GM18505 (cell line): ENCODE results near the gene PRDM2.

Experiments used
- ATAC-seq: cut with Tn5 transposase; IDR thresholded peaks from one replicate; pipeline ENCODE4 v1.9.1; 2021; ENCODE audit not compliant: unreplicated experiment
- POLR2A ChIP-seq: IDR thresholded peaks from 4 replicates; pipeline ENCODE4 v1.6.1; 2011; ENCODE audit warnings: borderline replicate concordance; ENCODE audit not compliant: insufficient read depth, insufficient read length; ENCODE audit errors: extremely low read depth

Gene PRDM2

GRCh38 chr1:13790290-13791030, 90.5 kb downstream of the PRDM2 start:
- ATAC-seq = no peak
- peak; percentile 41 for TF ChIP-seq POLR2A

GRCh38 chr1:13792419-13792818, 92.4 kb downstream of the PRDM2 start:
- no peak for TF ChIP-seq POLR2A
- no peak for ATAC-seq

GRCh38 chr1:13793088-13793730, 93.2 kb downstream of the PRDM2 start:
- ATAC-seq = no peak
- no peak for TF ChIP-seq POLR2A

DNA sequence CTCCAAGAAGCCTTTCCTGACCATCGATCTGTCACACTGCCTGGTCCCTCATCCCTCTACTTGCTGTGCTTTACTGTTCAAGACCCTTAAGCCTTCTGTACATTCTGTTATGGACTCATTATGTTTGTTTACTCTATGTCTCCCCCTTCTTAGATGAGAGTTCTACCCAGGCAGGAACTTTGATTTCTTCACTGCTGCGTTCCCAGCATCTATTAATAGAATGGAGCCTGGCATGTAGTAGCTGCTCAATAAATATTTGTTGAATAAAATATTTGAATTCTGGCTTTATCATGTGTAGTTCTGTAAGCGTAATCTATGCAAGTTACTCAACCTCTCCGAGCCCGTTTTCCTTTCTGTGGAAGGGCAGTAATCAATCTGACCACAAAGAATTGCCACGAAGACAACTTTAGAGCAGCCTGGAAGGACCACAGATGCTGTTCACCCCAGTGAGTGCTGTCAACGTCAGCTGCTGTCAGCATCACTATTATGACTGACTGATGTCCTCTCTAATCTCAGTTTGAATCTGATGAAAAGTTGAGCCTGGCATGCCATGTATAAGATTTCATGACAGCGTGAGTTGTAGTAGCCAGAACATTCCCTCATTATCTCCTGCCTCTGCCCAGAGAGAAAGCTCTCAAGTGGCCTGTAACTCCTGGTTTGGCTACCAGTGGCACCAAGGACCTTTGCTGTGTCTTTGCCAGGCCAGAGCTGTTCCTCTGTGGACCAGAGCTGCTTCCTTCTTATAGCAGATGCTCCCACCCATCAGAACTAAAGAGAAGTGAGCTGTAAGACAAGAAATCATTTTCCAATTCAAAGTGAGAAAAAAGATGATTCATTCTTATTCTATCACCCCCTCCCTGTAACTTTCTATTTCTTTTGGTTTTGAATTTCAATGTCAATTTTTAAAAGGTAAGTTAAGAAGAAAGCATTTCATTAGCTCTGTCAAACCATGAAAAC, 94.5 kb downstream of the PRDM2 start:
- TF ChIP-seq POLR2A = peak; percentile 37
- ATAC-seq = no peak

DNA sequence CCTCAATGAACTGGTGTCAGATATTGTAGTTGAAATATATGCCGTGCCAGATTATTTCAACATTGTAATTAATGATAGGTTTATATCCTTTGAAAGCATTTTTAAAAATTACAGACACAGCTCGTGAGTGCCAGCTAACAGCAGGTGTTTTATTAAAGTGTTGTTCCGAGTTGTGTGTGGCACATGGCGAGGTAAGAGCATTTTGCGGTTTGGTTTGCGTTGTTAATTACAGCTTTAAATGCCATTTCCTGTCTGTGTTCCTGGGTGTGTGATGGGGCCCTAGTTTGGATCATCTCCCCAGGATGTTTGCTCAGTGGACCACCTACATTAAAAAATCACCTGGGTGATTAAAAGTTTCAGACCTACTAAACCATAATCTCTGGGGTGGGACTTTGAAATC, 97.4 kb downstream of the PRDM2 start:
- TF ChIP-seq POLR2A = no peak
- ATAC-seq = no peak

DNA sequence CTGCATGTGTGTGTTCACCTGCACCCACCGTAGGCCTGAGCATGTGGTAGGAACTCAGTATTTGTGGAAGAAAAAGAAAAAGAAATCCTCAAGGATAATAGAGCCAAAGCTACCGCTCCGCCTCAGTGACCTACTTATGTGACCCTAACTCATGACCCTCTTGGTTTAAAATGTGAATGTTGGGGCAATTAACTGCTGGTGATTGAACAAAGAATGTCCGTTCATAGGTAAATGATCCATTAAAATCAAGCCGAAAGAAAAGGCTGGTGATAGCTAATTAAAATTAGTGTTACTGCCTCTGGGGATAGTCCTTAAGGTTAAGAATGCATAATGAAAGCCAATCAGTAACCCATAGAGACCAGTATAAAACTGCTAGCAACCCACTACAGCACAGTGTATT, 98.1 kb downstream of the PRDM2 start:
- TF ChIP-seq POLR2A = no peak
- ATAC-seq = no peak

DNA sequence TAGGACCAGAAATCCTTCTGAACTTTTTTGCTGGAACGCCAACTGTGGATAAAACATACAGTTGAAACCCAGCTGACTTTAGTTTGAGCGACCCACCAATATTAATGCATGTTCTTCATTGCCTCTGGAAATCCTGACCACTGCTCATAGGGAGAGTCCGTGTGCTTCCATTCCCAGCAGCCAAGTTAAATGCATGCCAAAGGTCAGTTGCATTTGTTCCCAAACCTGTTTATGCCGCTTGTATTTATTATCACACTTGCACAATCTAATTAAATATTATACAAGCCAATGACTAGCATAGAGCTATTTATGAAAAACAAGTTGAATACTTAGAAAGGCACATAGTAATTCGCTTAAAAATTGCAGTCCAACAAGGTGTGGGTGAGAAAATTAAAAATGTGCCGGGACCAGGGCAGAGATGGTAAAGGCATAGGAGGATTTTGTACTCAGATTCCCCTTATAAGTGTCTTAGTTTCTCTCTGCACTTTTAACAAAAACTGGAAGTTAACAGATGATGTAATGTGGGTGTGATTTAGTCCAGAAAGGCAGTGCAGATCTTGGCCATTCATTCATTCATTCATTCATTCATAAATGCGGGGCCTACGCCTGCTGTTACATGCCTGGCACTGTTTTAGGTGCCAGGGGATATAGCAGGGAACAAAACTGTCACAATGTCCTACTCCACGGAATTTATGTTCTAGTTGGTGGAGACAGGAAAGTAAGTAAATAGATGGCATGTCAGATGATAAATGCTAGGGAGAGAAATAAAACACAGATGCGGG, 99.7 kb downstream of the PRDM2 start:
- no peak for ATAC-seq
- TF ChIP-seq POLR2A = no peak

DNA sequence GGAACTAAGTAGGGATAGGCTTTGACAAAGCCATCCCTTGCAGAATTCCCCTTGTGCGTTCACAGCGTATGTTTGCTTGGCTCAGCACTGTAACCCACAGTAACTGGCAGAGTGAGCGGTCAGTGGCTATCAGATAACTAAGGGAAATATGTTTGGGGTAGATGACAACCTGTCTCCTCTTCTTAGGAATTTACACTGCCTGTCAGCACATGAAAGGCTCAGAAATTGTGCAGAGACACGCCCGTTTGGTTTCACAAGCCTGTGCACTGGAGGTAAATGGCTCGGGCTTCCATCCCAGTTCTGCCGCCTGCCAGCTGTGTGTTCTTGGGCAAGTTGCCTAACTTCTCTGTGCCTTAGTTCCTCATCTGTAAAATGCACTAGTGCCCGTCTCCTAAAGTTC, 101.2 kb downstream of the PRDM2 start:
- no peak for TF ChIP-seq POLR2A
- ATAC-seq = no peak

- TF ChIP-seq POLR2A = no peak
Observed at GRCh38 chr1:13801655-13802486, 101.9 kb downstream of the PRDM2 start.

DNA sequence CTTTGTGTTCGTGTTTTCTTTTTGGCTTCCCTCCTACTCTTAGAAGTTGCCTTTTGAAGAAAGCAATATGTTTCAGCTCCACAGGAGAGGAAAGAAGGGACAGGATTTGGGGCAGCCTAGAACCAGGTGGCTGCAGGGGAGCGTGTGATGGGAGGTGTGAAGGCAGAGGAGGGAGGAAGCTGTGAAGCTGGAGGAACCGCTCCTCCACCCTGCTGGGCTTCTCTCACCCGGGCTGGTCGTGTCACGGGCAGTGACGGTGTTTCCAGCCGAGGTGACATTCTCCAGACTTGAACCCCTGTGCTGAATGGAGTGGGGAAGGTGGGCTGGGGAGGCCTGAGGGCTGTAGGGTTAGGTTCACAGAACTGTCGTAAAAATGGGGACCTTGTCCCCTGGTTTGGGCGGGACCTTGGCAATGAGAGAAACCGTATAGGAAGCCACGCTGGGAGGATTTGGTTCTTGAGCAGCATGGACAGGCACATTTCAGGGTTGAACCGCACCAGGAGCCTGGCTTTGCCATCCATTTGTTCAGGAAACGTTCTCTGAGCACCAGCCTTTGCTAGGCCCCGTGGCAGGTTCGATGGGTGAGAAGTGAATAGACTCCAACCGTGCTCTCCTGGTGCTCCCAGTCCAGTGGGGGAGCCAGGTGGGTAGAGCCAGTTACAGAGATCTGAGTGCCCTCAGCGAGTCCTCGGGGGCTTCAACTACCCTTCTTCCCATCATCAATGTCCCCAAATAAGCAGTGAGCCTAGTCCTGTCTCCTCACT, 103.0 kb downstream of the PRDM2 start:
- no peak for TF ChIP-seq POLR2A
- no peak for ATAC-seq

More at GRCh38 chr1:13801655-13802486, 101.9 kb downstream of the PRDM2 start:
- no peak for ATAC-seq

DNA sequence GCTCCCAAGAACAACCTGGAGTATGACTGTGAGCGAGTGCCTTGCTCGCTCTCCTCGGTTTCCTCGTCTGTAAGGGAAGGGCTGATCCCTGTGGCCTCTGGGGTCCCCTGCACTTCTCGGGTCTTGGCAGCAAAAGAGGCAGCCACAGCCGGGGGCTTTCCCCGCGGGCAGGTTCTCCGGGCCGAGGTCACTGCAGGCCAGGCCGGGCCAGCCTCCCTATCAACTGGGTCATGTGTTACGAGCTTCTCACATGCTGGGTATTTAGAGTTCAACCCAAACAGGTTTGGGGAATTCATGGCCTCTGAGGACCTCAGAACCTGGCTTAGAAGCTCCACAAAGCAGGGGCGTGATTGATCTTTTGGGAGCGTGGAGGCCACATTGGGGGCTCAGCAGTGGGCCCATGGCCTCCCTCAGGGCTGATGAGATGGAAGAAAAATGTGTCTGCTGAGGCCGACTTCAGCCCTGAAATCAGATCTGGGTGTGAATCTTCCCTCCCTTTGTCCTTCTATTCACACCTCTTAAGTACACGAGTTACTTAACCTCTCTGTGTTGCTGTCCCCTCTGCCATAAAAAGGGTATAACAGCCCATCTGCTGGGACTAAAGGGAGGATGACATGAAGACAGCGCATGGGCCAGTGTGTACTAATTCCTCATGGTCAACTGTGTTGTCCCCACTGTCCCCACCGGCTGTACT, 103.7 kb downstream of the PRDM2 start:
- ATAC-seq = no peak
- TF ChIP-seq POLR2A = no peak
